NCI-H526 treated with DMSO at 0.1 percent for 48 hours (cell line): ENCODE results near the gene HNRNPU.
A peak's percentile ranks its signal among the peaks of the same experiment; 100 is the strongest.

ENCODE experiments used
- DNase-seq: peaks from one replicate; lab custom pipeline; 2025; lab: John Stamatoyannopoulos, UW

The HNRNPU gene

GRCh38 chr1:244802556-244803239 lies 61.6 kb downstream of the HNRNPU start:
- no peak for DNase-seq

- DNase-seq, result no peak
Observed at GRCh38 chr1:244802041-244802440, 62.3 kb downstream of the HNRNPU start.

- peak; percentile 0 for DNase-seq
Observed at GRCh38 chr1:244801246-244801645, 63.1 kb downstream of the HNRNPU start.

GRCh38 chr1:244800821-244801220 lies 63.5 kb downstream of the HNRNPU start:
- no peak for DNase-seq
